RKO (cell line): ENCODE data around the gene CPD.
"Not testable (repeated sequence)": the region's sequence is repeated elsewhere in the genome, so short reads cannot be mapped to it uniquely, and the experiment has no call there.

Experiments used
- DNase-seq: peaks from one replicate; pipeline ENCODE4 v3.0.0-alpha.2; 2016; ENCODE audit warnings: low spot score

Gene CPD

DNA sequence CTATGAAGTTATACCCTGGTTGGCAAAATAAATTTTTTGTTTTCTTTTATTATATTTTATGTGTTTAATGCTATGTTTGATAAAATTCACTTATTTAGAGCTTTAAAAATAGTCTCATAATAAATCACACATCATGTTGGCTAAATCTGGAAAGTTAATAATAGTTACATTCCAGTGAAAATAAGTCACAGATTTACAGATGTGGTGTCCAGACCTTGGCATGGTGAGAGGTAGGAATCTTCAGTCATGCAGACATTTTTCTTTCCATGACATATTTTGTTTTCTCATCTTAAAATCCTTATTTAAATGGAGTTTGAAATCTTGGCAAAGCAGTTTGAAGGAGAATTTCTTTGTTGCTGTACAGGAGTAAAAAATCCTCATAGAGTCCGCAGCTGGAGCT is 50.4 kb downstream of the CPD start:
- no peak for DNase-seq

GRCh38 chr17:30433514-30433913 is 54.8 kb downstream of the CPD start:
- peak; percentile 76 for DNase-seq

DNA sequence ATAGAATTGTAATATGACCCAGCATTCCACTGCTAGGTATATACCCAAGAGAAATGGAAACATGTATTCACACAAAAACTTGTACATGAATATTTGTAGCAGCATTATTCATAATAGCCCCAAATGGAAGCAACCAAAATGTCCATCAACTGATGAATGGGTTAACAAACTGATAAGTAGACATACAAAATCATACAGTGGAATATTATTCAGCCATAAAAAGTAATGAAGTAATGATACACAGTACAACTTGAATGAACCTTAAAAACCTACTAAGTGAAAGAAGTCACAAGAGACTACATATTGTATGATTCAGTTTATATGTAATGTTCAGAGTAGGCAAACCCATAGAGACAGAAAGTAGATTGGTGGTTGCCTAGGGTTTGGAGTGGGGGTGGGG is 58.0 kb downstream of the CPD start:
- DNase-seq, result no peak

DNA sequence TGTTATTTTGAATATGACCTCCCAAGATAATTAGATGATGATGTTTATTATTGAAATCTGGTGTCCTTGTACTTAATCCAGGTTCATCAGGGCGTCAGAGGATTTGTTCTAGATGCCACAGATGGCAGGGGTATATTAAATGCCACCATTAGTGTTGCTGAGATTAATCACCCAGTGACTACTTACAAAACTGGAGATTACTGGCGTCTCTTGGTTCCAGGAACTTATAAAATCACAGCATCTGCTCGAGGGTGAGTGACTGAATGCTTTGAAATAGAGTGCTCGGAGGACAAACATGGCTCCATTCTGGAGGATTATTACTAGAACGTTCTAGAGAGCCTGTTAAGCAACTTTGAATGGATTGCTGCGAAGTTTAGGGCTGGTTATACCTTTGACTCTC is 65.0 kb downstream of the CPD start:
- DNase-seq, result no peak

- not testable (repeated sequence) for DNase-seq
Observed at GRCh38 chr17:30446640-30447039, 67.9 kb downstream of the CPD start.

DNA sequence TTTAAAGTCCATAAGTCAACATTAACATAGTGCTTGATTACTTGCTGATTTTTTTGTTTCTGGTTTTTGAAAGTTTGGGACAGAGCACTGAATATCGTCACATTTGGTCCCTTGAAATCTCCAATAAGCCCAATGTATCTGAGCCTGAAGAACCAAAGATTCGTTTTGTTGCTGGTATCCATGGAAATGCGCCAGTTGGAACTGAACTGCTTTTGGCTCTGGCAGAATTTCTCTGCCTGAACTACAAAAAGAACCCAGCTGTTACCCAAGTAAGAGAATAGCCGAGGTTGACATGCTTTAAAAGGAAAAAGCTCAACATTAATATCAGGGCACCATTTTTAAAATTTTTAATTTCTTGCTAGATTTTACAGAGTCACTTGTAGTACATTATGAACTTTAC is 70.8 kb downstream of the CPD start:
- DNase-seq, result no peak

GRCh38 chr17:30450125-30451027 is 71.6 kb downstream of the CPD start:
- DNase-seq, result no peak

DNA sequence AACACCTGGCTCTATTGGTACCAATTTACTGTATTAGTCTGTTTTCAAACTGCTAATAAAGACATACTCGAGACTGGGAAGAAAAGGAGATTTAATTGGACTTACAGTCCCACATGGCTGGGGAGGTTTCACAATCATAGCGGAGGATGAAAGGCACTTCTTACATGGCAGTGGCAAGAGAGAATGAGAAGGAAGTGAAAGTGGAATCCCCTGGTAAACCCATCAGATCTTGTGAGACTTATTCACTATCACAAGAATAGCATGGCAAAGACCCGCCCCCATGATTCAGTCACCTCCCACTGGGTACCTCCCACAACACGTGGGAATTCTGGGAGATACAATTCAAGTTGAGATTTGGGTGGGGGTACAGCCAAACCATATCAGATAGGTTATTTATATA is 75.9 kb downstream of the CPD start:
- no peak for DNase-seq

GRCh38 chr17:30458371-30458770 is 79.6 kb downstream of the CPD start:
- no peak for DNase-seq

DNA sequence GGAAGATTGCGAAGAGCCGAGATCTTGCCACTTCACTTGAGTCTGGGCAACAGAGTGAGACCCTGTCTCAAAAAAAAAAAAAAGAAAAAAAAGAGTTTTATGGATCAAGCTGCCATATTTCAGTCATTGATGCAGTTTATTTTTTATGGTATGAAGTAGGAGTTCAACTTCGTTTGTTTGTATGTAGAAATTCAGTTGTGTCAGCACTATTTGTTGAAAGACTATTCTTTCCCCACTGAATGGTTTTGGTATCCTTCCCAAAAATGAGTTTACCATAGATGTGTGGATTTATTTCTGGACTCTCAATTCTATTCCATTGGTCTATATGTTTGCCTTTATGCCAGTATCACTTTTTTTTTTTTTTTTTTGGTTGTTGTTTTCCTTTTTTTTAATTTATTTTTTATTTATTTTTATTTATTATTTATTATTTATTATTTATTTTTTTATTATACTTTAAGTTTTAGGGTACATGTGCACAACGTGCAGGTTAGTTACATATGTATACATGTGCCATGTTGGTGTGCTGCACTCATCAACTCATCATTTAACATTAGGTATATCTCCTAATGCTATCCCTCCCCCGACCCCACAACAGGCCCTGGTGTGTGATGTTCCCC is 80.2 kb downstream of the CPD start:
- not testable (repeated sequence) for DNase-seq

DNA sequence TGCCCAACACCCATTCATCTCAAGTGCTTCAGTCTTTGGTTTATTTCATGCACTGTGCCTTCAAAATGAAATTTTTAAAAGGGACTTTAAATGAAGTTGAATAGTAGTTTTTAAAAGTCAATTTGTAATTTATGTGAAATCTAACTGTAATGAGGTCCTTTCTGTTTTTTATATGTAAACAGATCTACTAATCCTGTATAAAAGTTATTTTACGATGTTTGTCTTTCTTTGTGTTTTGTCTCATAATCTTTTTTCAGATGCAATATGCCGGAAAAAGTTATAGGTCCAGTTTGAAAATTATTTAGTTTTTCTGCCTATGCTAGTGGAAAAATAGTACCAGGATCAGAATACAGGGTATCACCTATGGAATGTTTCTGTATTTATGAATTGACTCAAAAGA is 89.7 kb downstream of the CPD start:
- DNase-seq, result no peak

DNA sequence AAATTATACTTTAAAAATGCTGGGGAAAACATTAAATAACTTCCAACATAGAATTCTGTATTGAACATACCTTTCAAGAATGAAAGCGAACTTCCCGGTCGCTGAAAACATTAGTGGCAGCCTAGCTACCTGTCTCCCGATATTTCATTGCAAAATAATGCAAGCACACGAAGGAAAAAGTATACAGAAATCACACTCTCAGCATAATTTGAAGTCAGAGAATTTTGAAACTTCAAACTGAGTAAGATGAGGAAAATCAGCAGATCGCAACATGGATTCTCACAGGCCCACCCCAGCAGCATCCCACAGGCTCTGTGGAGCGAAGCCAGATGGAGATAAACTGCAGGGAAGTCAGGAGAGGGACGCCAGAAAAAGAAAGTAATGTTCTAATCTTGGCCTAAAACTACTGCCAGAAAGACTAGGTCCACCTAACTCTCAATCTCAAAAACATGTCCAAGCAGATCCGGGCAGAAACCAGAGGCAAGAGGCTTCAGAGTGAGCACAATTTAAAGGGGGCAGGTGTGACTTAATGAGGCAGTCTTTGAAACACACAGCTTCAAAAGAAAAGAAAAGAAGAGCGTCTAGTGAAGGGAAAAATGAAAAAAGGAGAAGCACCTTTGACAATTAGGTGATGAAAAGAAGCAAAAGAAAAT is 93.6 kb downstream of the CPD start:
- DNase-seq, result no peak

- DNase-seq, result no peak
Observed at GRCh38 chr17:30475206-30475605, 96.5 kb downstream of the CPD start.

DNA sequence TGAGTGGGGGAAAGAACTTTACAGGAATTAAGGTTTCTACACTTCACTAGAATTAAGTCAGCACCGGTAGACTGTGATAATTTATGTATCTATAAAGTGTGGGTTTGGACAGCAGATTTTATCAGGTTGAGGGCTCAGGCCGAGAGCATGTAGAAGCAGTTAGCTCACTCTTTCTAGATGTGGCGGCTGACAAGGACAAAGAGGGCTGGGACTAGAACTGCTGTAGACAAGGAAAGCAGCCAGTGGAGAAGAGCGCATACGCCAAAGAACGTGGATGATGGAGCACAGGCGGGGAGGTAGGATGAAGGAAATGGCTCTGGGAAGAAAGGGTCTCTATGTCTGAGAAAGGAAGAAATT is 98.0 kb downstream of the CPD start:
- no peak for DNase-seq

GRCh38 chr17:30477083-30477773 is 98.5 kb downstream of the CPD start, which contains the start of gene GOSR1:
TSS of gene GOSR1 (plus strand) at chr17:30477408. CDS start at chr17:30477434, 26 bp downstream.
- DNase-seq, result peak; percentile 96

DNA sequence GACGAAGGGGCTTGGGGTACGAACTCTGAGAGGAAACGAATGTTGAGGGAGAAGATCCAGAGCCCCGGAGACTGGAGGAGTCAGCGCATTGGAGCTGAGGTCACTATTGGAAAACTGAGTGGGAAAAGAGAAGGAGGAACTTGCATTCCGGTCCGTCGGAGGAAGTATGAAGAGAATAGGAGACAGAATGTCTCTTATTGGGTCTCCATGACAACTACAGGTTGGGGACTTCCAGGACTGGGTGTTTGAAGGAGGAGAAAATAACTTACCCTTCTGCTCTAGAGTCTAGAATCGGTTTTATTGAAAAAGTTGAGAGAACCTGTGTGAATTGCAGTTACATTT is 99.0 kb downstream of the CPD start:
- peak; percentile 62 for DNase-seq

DNA sequence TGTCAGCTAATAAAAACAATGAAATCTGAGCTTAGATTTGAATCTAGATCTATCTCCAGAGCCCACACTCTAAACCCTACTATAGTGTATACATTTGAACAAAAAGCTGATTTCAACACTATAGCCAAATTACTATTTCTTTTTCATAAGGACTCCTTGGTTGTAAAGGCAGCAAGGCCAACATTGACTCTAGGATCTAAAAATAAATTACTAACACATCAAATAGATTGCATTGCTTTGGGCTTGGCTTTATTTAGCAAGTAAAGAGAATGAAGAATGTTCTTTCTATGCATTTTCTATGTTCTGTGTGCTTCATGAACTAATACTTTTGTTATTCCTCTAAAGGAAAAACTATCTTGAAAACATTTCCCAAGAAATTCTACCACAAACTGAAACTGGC is 103.8 kb downstream of the CPD start:
- DNase-seq, result no peak

GRCh38 chr17:30483159-30483558 is 104.4 kb downstream of the CPD start:
- no peak for DNase-seq

DNA sequence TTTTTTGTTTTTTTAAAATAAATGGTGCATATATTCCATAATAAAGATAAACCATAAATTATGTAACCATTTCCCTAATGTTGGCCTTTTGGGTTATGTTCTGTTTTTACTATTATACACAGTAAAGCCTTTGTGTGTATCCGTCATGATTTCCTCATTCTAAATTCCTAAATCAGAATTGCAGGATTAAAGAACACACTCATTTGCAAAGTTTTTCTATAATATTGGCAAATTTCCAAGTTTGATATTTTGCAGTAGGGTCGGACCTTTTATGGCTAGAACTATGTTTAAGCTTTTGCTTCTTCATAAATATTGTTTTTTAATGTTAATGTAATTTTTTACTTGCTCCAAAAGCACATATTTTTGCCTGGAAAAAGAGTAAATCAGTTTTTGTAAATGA is 115.1 kb downstream of the CPD start:
- DNase-seq, result no peak

DNA sequence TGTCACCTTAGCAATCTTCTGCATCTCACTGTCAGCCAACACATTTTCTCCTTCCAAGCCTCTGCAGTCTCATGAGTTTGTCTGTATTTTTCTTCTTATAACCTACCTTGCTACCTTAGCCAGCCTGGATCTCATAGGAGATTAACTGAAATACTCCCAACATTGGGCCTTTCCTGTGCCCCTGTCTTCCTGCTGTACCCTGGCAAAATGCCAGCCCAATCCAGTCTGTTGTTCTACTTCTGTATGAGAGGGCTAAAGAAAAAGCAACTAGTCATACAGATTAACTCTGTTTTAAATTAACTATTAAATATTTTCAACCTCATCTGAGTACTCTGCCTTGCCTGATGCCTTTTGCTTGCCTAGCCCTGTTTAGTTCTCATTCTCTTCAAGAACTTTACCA is 116.9 kb downstream of the CPD start:
- DNase-seq, result no peak

- DNase-seq, result no peak
Observed at GRCh38 chr17:30503558-30503957, 124.8 kb downstream of the CPD start.

- DNase-seq, result no peak
Observed at GRCh38 chr17:30505868-30506417, 127.2 kb downstream of the CPD start.
